CD4-positive, CD25-positive, alpha-beta regulatory T cell (primary cell): Measurements from ENCODE around the gene RFT1. TPM values are rescaled to one million over a fixed set of nuclear protein-coding genes. Genes with fewer than 3 reads are reported as not detected.

Experiments used
- ATAC-seq, 2 donors: fragments of 150-1000 bp; cut with Tn5 transposase; one replicate each; pipeline ENCODE4 v1.10.0; 2021; ENCODE audit warnings: low read depth in 2 of 2, moderate number of reproducible peaks in 2 of 2, moderate library complexity in 1 of 2
- DNase-seq, 3 donors: peaks; one replicate each; pipeline versions ENCODE4 v3.0.0 to v3.0.0-alpha.2; 2012 to 2022; ENCODE audit warnings: mixed read lengths in 1 of 3
- H3K27ac ChIP-seq: one replicate; pipeline ENCODE4 v1.7.0; 2013; ENCODE audit warnings: mild to moderate bottlenecking, low read length; ENCODE audit not compliant: insufficient read depth, poor library complexity, severe bottlenecking
- H3K27me3 ChIP-seq: one replicate; pipeline ENCODE4 v1.7.0; 2013; ENCODE audit warnings: low read length; ENCODE audit not compliant: control insufficient read depth, insufficient read depth
- H3K36me3 ChIP-seq: one replicate; pipeline ENCODE4 v1.7.0; 2013; ENCODE audit warnings: mild to moderate bottlenecking, low read length, moderate library complexity; ENCODE audit not compliant: control insufficient read depth, insufficient read depth
- H3K4me1 ChIP-seq: 2 replicates; pipeline ENCODE4 v1.7.0; 2013; ENCODE audit warnings: mild to moderate bottlenecking, low read length; ENCODE audit not compliant: insufficient read depth, control insufficient read depth, poor library complexity, severe bottlenecking
- H3K4me3 ChIP-seq: one replicate; pipeline ENCODE4 v1.7.0; 2013; ENCODE audit warnings: low read depth, mild to moderate bottlenecking, low read length, moderate library complexity
- H3K9me3 ChIP-seq, 2 experiments: 1 replicate in 1 of 2; 2 replicates in 1 of 2; pipeline ENCODE4 v1.7.0; 2013; ENCODE audit warnings: low read length in 2 of 2, mild to moderate bottlenecking in 1 of 2, moderate library complexity in 1 of 2; ENCODE audit not compliant: control insufficient read depth in 2 of 2
- H3K27ac Mint-ChIP-seq, 3 donors: one replicate each; pipeline ENCODE4 v1.8.0; 2020 to 2022; ENCODE audit warnings: mild to moderate bottlenecking in 3 of 3, mixed read lengths in 3 of 3, moderate library complexity in 2 of 3
- H3K27me3 Mint-ChIP-seq: one replicate; pipeline ENCODE4 v1.8.0; 2022; ENCODE audit warnings: mild to moderate bottlenecking, mixed read lengths
- H3K36me3 Mint-ChIP-seq: one replicate; pipeline ENCODE4 v1.8.0; 2020; ENCODE audit warnings: mixed read lengths
- H3K4me1 Mint-ChIP-seq, 4 donors: one replicate each; pipeline ENCODE4 v1.8.0; 2020 to 2022; ENCODE audit warnings: mixed read lengths in 4 of 4, mild to moderate bottlenecking in 1 of 4
- H3K4me3 Mint-ChIP-seq, 4 donors: one replicate each; pipeline ENCODE4 v1.8.0; 2020 to 2022; ENCODE audit warnings: mild to moderate bottlenecking in 4 of 4, mixed read lengths in 4 of 4, moderate library complexity in 3 of 4
- H3K9me3 Mint-ChIP-seq, 7 donors: one replicate each; pipeline ENCODE4 v1.8.0; 2020 to 2022; ENCODE audit warnings: mixed read lengths in 7 of 7, mild to moderate bottlenecking in 3 of 7, moderate library complexity in 2 of 7
- polyA plus RNA-seq, 4 donors: library from polyadenylated mRNA; unstranded; fragments of 300-500 nt; fragmentation: Illumina TruSeq; gene quantifications; one replicate each; pipeline ENCODE4 v1.2.3, GENCODE V29; 2021
- total RNA-seq: library from RNA; stranded (reverse); gene quantifications from one replicate; pipeline ENCODE4 v1.2.3, GENCODE V29; 2022

RFT1 gene
- total and polyA plus RNA-seq, 5 donors from 2014 or later = 12.9 to 27.6 (median 23.9) TPM

GRCh38 chr3:53101956-53102355 lies 28.3 kb downstream of the RFT1 start:
- Mint-ChIP-seq H3K9me3 (no peaks in the 10 kb centered on the region), H3K27ac (peak overlapping the region in 2 of 3 donors; percentile 85 to 86), H3K4me1 (peaks cover 7 to 36% (median 22%) of the 10 kb centered on the region in 4 donors), H3K27me3 (no peaks in the 10 kb centered on the region), H3K36me3 (peaks cover 52% of the 10 kb centered on the region), H3K4me3 (peak overlapping the region in 2 of 4 donors; percentile 24 to 60)
- H3K4me1 ChIP-seq = peaks cover 4% of the 10 kb centered on the region
- H3K27ac ChIP-seq = peak overlapping the region; percentile 35
- H3K9me3 ChIP-seq = no peaks in the 10 kb centered on the region
- no peaks in the 10 kb centered on the region for H3K27me3 ChIP-seq
- H3K36me3 ChIP-seq = peaks cover 68% of the 10 kb centered on the region
- no peak overlapping the region for H3K4me3 ChIP-seq
- ATAC-seq (no peak), DNase-seq (no peak)

- Mint-ChIP-seq H3K36me3 (peaks cover 47% of the 10 kb centered on the region), H3K4me1 (peaks cover 8 to 36% (median 19%) of the 10 kb centered on the region in 4 donors), H3K4me3 (peak overlapping the region in 2 of 4 donors; percentile 9 to 61), H3K27me3 (no peaks in the 10 kb centered on the region), H3K27ac (peak overlapping the region in 2 of 3 donors; percentile 52 to 85), H3K9me3 (no peaks in the 10 kb centered on the region)
- Histone ChIP-seq H3K4me1 (peaks cover 4% of the 10 kb centered on the region), H3K27ac (no peak overlapping the region), H3K9me3 (no peaks in the 10 kb centered on the region), H3K4me3 (no peak overlapping the region), H3K27me3 (no peaks in the 10 kb centered on the region), H3K36me3 (peaks cover 63% of the 10 kb centered on the region)
- ATAC-seq (no peak), DNase-seq (peak in 1 of 3 donors; percentile 9)
These were observed 29.3 kb downstream of the RFT1 start for GRCh38 chr3:53100818-53101466.

- Mint-ChIP-seq H3K9me3 (no peaks in the 10 kb centered on the region), H3K4me3 (no peak overlapping the region), H3K27ac (peak overlapping the region in 2 of 3 donors; percentile 5 to 85), H3K36me3 (peaks cover 39% of the 10 kb centered on the region), H3K4me1 (peaks cover 8 to 25% (median 16%) of the 10 kb centered on the region in 4 donors), H3K27me3 (no peaks in the 10 kb centered on the region)
- Histone ChIP-seq H3K36me3 (peaks cover 59% of the 10 kb centered on the region), H3K27ac (no peak overlapping the region), H3K27me3 (no peaks in the 10 kb centered on the region), H3K4me3 (no peak overlapping the region), H3K9me3 (no peaks in the 10 kb centered on the region), H3K4me1 (peaks cover 2% of the 10 kb centered on the region)
- no peak for ATAC-seq
- DNase-seq = no peak
These were observed 32.3 kb downstream of the RFT1 start for GRCh38 chr3:53097887-53098286.

GRCh38 chr3:53092942-53093341 lies 37.3 kb downstream of the RFT1 start:
- ATAC-seq = no peak
- no peaks in the 10 kb centered on the region for H3K9me3 ChIP-seq
- Mint-ChIP-seq H3K27me3 (no peaks in the 10 kb centered on the region), H3K36me3 (peaks cover 26% of the 10 kb centered on the region), H3K4me3 (no peak overlapping the region), H3K9me3 (no peaks in the 10 kb centered on the region), H3K4me1 (peaks cover 0 to 3% (median 0%) of the 10 kb centered on the region in 4 donors), H3K27ac (no peak overlapping the region)
- H3K36me3 ChIP-seq = peaks cover 56% of the 10 kb centered on the region
- H3K4me1 ChIP-seq = no peaks in the 10 kb centered on the region
- no peak for DNase-seq
- no peak overlapping the region for H3K27ac ChIP-seq
- no peaks in the 10 kb centered on the region for H3K27me3 ChIP-seq
- no peak overlapping the region for H3K4me3 ChIP-seq

- Mint-ChIP-seq H3K27me3 (no peaks in the 10 kb centered on the region), H3K4me3 (no peak overlapping the region), H3K4me1 (peaks cover 0 to 3% (median 0%) of the 10 kb centered on the region in 4 donors), H3K27ac (no peak overlapping the region), H3K36me3 (peaks cover 23% of the 10 kb centered on the region), H3K9me3 (no peaks in the 10 kb centered on the region)
- peaks cover 52% of the 10 kb centered on the region for H3K36me3 ChIP-seq
- no peak for DNase-seq
- ATAC-seq = no peak
- H3K4me3 ChIP-seq = no peak overlapping the region
- H3K4me1 ChIP-seq = no peaks in the 10 kb centered on the region
- no peaks in the 10 kb centered on the region for H3K27me3 ChIP-seq
- H3K9me3 ChIP-seq = no peaks in the 10 kb centered on the region
- H3K27ac ChIP-seq = no peak overlapping the region
These were observed 38.0 kb downstream of the RFT1 start for GRCh38 chr3:53092216-53092615.

- H3K36me3 Mint-ChIP-seq = peaks cover 19% of the 10 kb centered on the region
- peaks cover 0 to 2% (median 0%) of the 10 kb centered on the region in 4 donors for H3K4me1 Mint-ChIP-seq
- DNase-seq (no peak), ATAC-seq (no peak)
- no peaks in the 10 kb centered on the region for H3K9me3 Mint-ChIP-seq
- H3K4me1 ChIP-seq = no peaks in the 10 kb centered on the region
- no peak overlapping the region for H3K4me3 Mint-ChIP-seq
- no peak overlapping the region for H3K4me3 ChIP-seq
- H3K27ac Mint-ChIP-seq = peak overlapping the region in 1 of 3 donors; percentile 10
- H3K9me3 ChIP-seq = no peaks in the 10 kb centered on the region
- H3K27ac ChIP-seq = no peak overlapping the region
- H3K27me3 Mint-ChIP-seq = no peaks in the 10 kb centered on the region
- peaks cover 52% of the 10 kb centered on the region for H3K36me3 ChIP-seq
- H3K27me3 ChIP-seq = no peaks in the 10 kb centered on the region
These were observed 39.2 kb downstream of the RFT1 start for GRCh38 chr3:53091011-53091410.

GRCh38 chr3:53089511-53089910 lies 40.7 kb downstream of the RFT1 start:
- Histone ChIP-seq H3K36me3 (peaks cover 45% of the 10 kb centered on the region), H3K4me1 (no peaks in the 10 kb centered on the region), H3K4me3 (no peak overlapping the region), H3K27me3 (no peaks in the 10 kb centered on the region), H3K9me3 (no peaks in the 10 kb centered on the region), H3K27ac (no peak overlapping the region)
- Mint-ChIP-seq H3K9me3 (no peaks in the 10 kb centered on the region), H3K27me3 (no peaks in the 10 kb centered on the region), H3K4me3 (no peak overlapping the region), H3K27ac (peak overlapping the region in 1 of 3 donors; percentile 81), H3K4me1 (peaks cover 0 to 5% (median 0%) of the 10 kb centered on the region in 4 donors), H3K36me3 (peaks cover 14% of the 10 kb centered on the region)
- DNase-seq (no peak), ATAC-seq (no peak)

- Histone ChIP-seq H3K4me1 (no peaks in the 10 kb centered on the region), H3K27me3 (no peaks in the 10 kb centered on the region), H3K36me3 (peaks cover 17% of the 10 kb centered on the region), H3K27ac (no peak overlapping the region), H3K9me3 (no peaks in the 10 kb centered on the region), H3K4me3 (no peak overlapping the region)
- no peak overlapping the region for H3K4me3 Mint-ChIP-seq
- H3K9me3 Mint-ChIP-seq = peaks cover 0 to 2% (median 0%) of the 10 kb centered on the region in 7 donors
- peaks cover 4% of the 10 kb centered on the region for H3K36me3 Mint-ChIP-seq
- ATAC-seq = no peak
- peak overlapping the region in 1 of 3 donors; percentile 26 for H3K27ac Mint-ChIP-seq
- H3K4me1 Mint-ChIP-seq = peaks cover 0 to 5% (median 0%) of the 10 kb centered on the region in 4 donors
- no peaks in the 10 kb centered on the region for H3K27me3 Mint-ChIP-seq
- no peak for DNase-seq
These were observed 44.8 kb downstream of the RFT1 start for GRCh38 chr3:53085476-53085875.
